ENCODE results near the gene ZMYND10. TPM values are rescaled to one million over a fixed set of nuclear protein-coding genes. Genes with fewer than 3 reads are reported as not detected.

The ZMYND10 gene
- total and polyA plus RNA-seq, 5 donors = 0.20 to 0.40 (median 0.26) TPM

GRCh38 chr3:50334339-50335075 is 11.0 kb downstream of the ZMYND10 start:
- intact Hi-C loops (cut with DNase I) = no loop called here
- DNase-seq = peak in 1 of 3 donors; percentile 28

GRCh38 chr3:50333744-50334328 is 11.7 kb downstream of the ZMYND10 start:
- Histone ChIP-seq H3K27me3 (ENCODE audit: control insufficient read depth, insufficient read depth) (no peaks in the 10 kb centered on the region), H3K9me3 (ENCODE audit: control insufficient read depth, low read length) (no peaks in the 10 kb centered on the region), H3K27ac (ENCODE audit: low read length) (peak overlapping the region; percentile 71), H3K4me1 (ENCODE audit: control insufficient read depth, insufficient read depth, low read length) (no peaks in the 10 kb centered on the region), H3K4me3 (ENCODE audit: low read length) (no peak overlapping the region)
- ATAC-seq (peak; percentile 40 to 64), DNase-seq (peak; percentile 81 to 87 (median 83))
- intact Hi-C loops (cut with DNase I) = no loop called here
- whole genome bisulfite sequencing = 41% methylated on average over 12 of the region's 12 CpGs

More at GRCh38 chr3:50334339-50335075, 11.0 kb downstream of the ZMYND10 start:
- peak overlapping the region; percentile 63 for H3K27ac ChIP-seq (ENCODE audit: low read length)
- H3K4me3 ChIP-seq (ENCODE audit: low read length) = no peak overlapping the region
- no peaks in the 10 kb centered on the region for H3K9me3 ChIP-seq (ENCODE audit: control insufficient read depth, low read length)
- no peaks in the 10 kb centered on the region for H3K4me1 ChIP-seq (ENCODE audit: control insufficient read depth, insufficient read depth, low read length)
- no peaks in the 10 kb centered on the region for H3K27me3 ChIP-seq (ENCODE audit: control insufficient read depth, insufficient read depth)
- no peak for ATAC-seq
- 42% methylated on average over 5 of the region's 5 CpGs for WGBS

DNA sequence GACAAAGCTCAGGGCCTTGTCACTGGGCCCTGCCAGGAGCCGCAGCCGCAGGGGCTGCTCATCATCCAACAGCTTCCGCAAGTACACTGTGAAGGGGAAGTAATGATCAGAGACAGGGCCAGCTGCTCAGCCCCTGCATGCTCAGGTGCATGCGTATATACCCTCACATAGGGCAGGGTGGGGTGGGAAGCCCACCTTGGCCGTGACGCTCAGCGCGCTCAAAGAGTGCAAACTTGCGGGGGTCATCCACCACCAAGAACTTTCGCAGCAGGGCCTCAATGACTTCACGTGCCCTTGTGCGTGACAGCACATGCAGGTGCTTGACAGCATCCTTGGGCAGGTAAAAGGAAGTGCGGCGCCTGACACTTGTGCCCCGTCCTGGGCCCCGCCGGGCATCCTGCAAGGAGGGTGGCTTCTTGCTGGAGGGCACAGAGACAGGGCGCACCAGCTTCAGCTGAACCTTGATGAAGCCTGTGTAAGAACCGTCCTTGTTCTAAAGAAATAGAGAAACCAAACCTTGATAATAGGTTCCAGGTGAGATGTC is 14.1 kb downstream of the ZMYND10 start:
- WGBS = 95% methylated on average over 19 of the region's 19 CpGs
- intact Hi-C loops (cut with DNase I) = no loop called here
- Histone ChIP-seq H3K27ac (ENCODE audit: low read length) (no peak overlapping the region), H3K27me3 (ENCODE audit: control insufficient read depth, insufficient read depth) (no peaks in the 10 kb centered on the region), H3K4me3 (ENCODE audit: low read length) (no peak overlapping the region), H3K9me3 (ENCODE audit: control insufficient read depth, low read length) (no peaks in the 10 kb centered on the region), H3K4me1 (ENCODE audit: control insufficient read depth, insufficient read depth, low read length) (peaks cover 3% of the 10 kb centered on the region)
- ATAC-seq (no peak), DNase-seq (peak in 2 of 3 donors; percentile 17 to 40)

DNA sequence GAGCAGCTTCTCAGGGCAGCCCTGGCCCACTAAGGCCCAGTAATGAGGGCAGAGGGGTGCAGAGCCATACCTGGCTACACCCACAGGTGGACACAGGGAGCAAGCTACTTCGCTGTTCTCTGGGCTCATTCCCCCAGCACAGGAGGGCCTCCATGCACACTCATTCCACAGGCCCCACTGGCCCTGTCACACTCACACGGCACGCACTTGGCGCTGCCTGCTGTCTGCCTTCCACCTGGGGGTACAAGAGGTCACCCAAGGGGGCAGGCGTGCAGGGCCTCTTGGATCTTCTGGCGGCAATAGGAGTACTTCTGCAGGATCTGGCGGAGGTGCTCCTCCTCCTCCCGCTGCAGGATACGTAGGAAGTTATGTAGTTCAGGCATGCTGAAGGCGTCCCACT is 15.2 kb downstream of the ZMYND10 start:
- H3K4me3 ChIP-seq (ENCODE audit: low read length) = no peak overlapping the region
- no peaks in the 10 kb centered on the region for H3K27me3 ChIP-seq (ENCODE audit: control insufficient read depth, insufficient read depth)
- ATAC-seq (no peak), DNase-seq (peak; percentile 13 to 31 (median 29))
- H3K4me1 ChIP-seq (ENCODE audit: control insufficient read depth, insufficient read depth, low read length) = peaks cover 3% of the 10 kb centered on the region
- H3K27ac ChIP-seq (ENCODE audit: low read length) = no peak overlapping the region
- intact Hi-C loops (cut with DNase I) = no loop called here
- WGBS = 86% methylated on average over 10 of the region's 10 CpGs
- H3K9me3 ChIP-seq (ENCODE audit: control insufficient read depth, low read length) = no peaks in the 10 kb centered on the region

DNA sequence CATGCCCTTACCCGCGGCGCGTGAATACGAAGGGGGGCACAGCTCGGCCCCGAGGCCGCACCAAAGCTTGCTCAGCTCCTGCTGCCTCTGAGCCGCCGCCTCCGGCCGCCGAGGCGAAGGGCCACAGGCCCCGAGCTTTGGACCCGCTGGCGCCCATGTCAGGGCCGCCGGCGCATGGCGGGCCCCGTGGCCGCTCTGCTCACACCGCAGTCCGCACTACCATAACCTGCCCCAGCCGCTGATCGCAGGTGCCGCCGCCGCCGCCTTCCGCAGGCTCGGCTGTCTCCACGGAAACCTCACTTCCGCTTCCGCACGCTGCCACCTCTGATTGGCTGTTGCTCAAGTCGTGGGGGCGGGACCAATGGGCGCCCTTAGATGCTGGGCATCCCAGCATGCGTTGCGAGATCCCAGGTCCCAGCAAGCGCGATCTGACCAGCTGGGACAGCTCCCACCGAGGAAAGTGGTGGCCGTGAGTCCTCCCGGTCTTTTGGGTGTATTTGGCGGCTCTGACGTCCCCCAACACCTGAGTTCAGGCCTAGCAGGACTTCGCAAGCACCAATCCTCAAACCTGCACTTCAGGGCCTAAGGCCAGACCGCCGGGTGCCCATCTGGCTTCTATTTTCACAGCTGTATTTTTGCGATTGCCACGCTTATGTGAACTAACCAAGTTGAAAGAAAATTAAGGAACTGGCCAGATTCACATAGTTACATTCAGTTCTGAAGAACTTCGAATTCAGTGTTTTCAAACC is 17.4 kb downstream of the ZMYND10 start, which contains the start of gene TUSC2:
Gene TUSC2 (minus strand): TSS at position 281 of the 749 bp plus-strand sequence. CDS start 124 bp downstream, at position 157.
- Histone ChIP-seq H3K9me3 (ENCODE audit: control insufficient read depth, low read length) (no peaks in the 10 kb centered on the region), H3K4me3 (ENCODE audit: low read length) (peak within 1 kb of the TSS; percentile 85), H3K4me1 (ENCODE audit: control insufficient read depth, insufficient read depth, low read length) (peaks cover 8% of the 10 kb centered on the region), H3K27ac (ENCODE audit: low read length) (peak within 1 kb of the TSS; percentile 87), H3K27me3 (ENCODE audit: control insufficient read depth, insufficient read depth) (no peaks in the 10 kb centered on the region)
- intact Hi-C loops (cut with DNase I) = no loop called here
- 2% methylated on average over 55 of the region's 55 CpGs for WGBS
- ATAC-seq (peak; percentile 63 to 88), DNase-seq (peak; percentile 97 to 99 (median 98))

DNA sequence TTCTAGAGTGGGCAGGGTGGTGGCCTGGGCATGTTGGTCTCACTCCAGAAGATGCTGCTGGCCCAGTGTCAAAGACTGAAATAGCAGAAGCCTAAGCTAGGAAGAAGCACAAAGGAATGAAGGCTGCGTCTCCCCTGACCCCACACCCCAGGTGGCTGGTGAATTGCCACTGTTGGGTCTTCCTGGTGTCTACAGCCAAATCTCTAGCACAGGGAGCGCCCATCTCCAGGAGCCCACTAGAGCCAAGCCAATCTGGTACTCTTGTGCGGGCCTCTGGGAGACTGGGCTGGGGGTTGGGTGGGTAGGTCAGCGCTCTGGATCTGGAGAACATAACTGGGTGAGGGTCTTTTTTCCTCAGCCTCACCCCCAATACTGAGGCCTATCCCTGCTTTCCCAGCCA is 18.4 kb downstream of the ZMYND10 start:
- WGBS = 63% methylated on average over 4 of the region's 4 CpGs
- no peaks in the 10 kb centered on the region for H3K9me3 ChIP-seq (ENCODE audit: control insufficient read depth, low read length)
- ATAC-seq = no peak
- peak overlapping the region; percentile 85 for H3K4me3 ChIP-seq (ENCODE audit: low read length)
- intact Hi-C loops (cut with DNase I) = no loop called here
- peaks cover 8% of the 10 kb centered on the region for H3K4me1 ChIP-seq (ENCODE audit: control insufficient read depth, insufficient read depth, low read length)
- H3K27me3 ChIP-seq (ENCODE audit: control insufficient read depth, insufficient read depth) = no peaks in the 10 kb centered on the region
- no peak overlapping the region for H3K27ac ChIP-seq (ENCODE audit: low read length)
- DNase-seq = peak in 1 of 3 donors; percentile 40

DNA sequence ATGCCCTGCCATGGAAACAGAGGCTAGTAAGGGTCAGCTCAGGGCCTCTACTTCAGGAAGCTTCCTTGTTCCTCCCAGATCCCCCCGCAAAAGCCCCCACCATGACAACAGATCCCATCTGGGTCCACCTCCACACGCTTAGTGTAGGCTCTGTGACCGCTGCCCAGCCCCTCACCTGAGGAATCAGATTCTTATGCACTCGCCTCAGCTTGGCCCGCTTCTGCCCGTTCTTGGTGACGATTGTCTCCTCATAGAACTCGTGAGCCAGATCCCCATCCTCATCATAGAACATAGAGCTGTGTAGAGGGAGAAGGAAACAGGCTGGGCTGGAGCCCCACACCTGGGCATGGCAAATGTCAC is 19.4 kb downstream of the ZMYND10 start:
- Histone ChIP-seq H3K27ac (ENCODE audit: low read length) (no peak overlapping the region), H3K27me3 (ENCODE audit: control insufficient read depth, insufficient read depth) (no peaks in the 10 kb centered on the region), H3K4me3 (ENCODE audit: low read length) (no peak overlapping the region), H3K4me1 (ENCODE audit: control insufficient read depth, insufficient read depth, low read length) (peaks cover 8% of the 10 kb centered on the region), H3K9me3 (ENCODE audit: control insufficient read depth, low read length) (no peaks in the 10 kb centered on the region)
- 92% methylated on average over 8 of the region's 8 CpGs for WGBS
- ATAC-seq = no peak
- DNase-seq = peak in 1 of 3 donors; percentile 51
- intact Hi-C loops (cut with DNase I) = no loop called here

DNA sequence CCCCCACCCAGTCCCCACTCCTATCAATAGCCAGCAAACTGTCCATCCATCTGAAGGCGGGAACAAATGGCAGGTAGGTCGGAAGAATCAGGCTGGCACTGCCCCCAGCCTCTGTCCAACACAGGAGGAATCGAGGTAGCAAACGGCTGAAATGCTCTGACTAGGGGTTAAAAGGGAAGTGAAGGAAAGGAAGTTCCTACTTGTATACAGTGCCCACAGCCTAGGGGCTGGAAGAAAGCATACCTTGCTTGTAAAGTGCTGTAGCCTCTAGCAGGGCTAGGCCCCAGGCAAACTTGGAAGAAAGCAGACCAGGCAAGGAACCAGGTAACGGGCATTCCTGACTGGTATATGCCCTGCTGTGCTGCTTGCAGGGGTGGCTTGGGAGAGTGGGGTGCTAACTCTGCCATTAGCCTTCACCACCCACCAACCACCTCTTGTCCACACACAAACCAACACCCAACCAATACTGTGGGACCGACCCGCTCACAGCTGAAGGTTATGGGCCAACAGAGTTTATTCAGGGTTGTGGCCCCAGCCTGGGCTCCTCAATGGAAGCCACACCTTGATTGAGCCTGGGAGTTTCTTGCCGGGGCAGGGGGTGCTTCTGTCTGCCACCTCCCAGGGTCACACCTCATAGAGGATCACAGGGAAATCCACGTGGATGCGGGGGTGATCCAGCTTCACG is 19.9 kb downstream of the ZMYND10 start:
- intact Hi-C loops (cut with DNase I) = no loop called here
- ATAC-seq (no peak), DNase-seq (peak in 1 of 3 donors; percentile 20)
- no peak overlapping the region for H3K27ac ChIP-seq (ENCODE audit: low read length)
- no peaks in the 10 kb centered on the region for H3K27me3 ChIP-seq (ENCODE audit: control insufficient read depth, insufficient read depth)
- no peaks in the 10 kb centered on the region for H3K9me3 ChIP-seq (ENCODE audit: control insufficient read depth, low read length)
- 86% methylated on average over 11 of the region's 11 CpGs for WGBS
- H3K4me1 ChIP-seq (ENCODE audit: control insufficient read depth, insufficient read depth, low read length) = peaks cover 8% of the 10 kb centered on the region
- H3K4me3 ChIP-seq (ENCODE audit: low read length) = no peak overlapping the region

- H3K9me3 ChIP-seq (ENCODE audit: control insufficient read depth, low read length) = no peaks in the 10 kb centered on the region
- H3K4me1 ChIP-seq (ENCODE audit: control insufficient read depth, insufficient read depth, low read length) = peaks cover 11% of the 10 kb centered on the region
- intact Hi-C loops (cut with DNase I) = no loop called here
- DNase-seq (no peak), ATAC-seq (no peak)
- no peaks in the 10 kb centered on the region for H3K27me3 ChIP-seq (ENCODE audit: control insufficient read depth, insufficient read depth)
- H3K4me3 ChIP-seq (ENCODE audit: low read length) = no peak overlapping the region
- H3K27ac ChIP-seq (ENCODE audit: low read length) = no peak overlapping the region
- WGBS = 83% methylated on average over 2 of the region's 2 CpGs
Measured at GRCh38 chr3:50325113-50325480, 20.4 kb downstream of the ZMYND10 start.

GRCh38 chr3:50324351-50325112 is 21.0 kb downstream of the ZMYND10 start:
- no peaks in the 10 kb centered on the region for H3K9me3 ChIP-seq (ENCODE audit: control insufficient read depth, low read length)
- WGBS = 38% methylated on average over 4 of the region's 4 CpGs
- DNase-seq (peak; percentile 83 to 93 (median 90)), ATAC-seq (peak; percentile 3 to 24)
- no peak overlapping the region for H3K4me3 ChIP-seq (ENCODE audit: low read length)
- H3K27me3 ChIP-seq (ENCODE audit: control insufficient read depth, insufficient read depth) = no peaks in the 10 kb centered on the region
- intact Hi-C loops (cut with DNase I) = loop anchor here in 1 of 4 donors (5.0 kb wide), 1 partner anchor 97 kb away; no protein-coding TSS in a partner anchor
- peak overlapping the region; percentile 96 for H3K27ac ChIP-seq (ENCODE audit: low read length)
- peaks cover 12% of the 10 kb centered on the region for H3K4me1 ChIP-seq (ENCODE audit: control insufficient read depth, insufficient read depth, low read length)

All from right cardiac atrium (tissue), 5 donors.